ENCODE measurements around the gene INTS13. TPM values are rescaled to one million over a fixed set of nuclear protein-coding genes. Genes with fewer than 3 reads are reported as not detected.

Gene INTS13
- total and polyA plus RNA-seq, 2 of the 8 experiments (the other 6 are each of a cell fraction or from before 2014, with no cell fraction given): 20.5 to 58.2 TPM

- Histone ChIP-seq H2BK120ac (replicated peaks; ENCODE audit: low read depth, low read length) (no peak overlapping the region), H3K27me3 (replicated peaks in 1 of 4; ENCODE audit: control insufficient read depth in 3 of 4, extremely low read depth in 1 of 4, insufficient read depth in 3 of 4, low read length in 3 of 4) (no peaks in the 10 kb centered on the region), H3K4ac (replicated peaks; ENCODE audit: insufficient read length, low read depth, low read length) (no peak overlapping the region), H3K79me1 (ENCODE audit: low read depth, low read length) (no peaks in the 10 kb centered on the region), H4K8ac (ENCODE audit: extremely low read depth, insufficient read depth, low read length) (no peak overlapping the region), H3K9ac (replicated peaks in 1 of 4; ENCODE audit: extremely low read depth in 1 of 4, low read depth in 3 of 4, low read length in 3 of 4) (no peak overlapping the region), H4K20me1 (replicated peaks in 1 of 2; ENCODE audit: control insufficient read depth in 1 of 2, insufficient read depth in 2 of 2, low read length in 2 of 2) (no peaks in the 10 kb centered on the region), H2AK5ac (ENCODE audit: low read depth, low read length) (no peak overlapping the region), H3K79me2 (ENCODE audit: control insufficient read depth in 1 of 2, insufficient read depth in 2 of 2, low read length in 2 of 2) (no peaks in the 10 kb centered on the region), H4K91ac (replicated peaks; ENCODE audit: insufficient read length, low read length) (no peak overlapping the region), H3K23ac (ENCODE audit: insufficient read length) (no peak overlapping the region), H3K4me2 (ENCODE audit: insufficient read depth in 1 of 2, low read depth in 2 of 2, low read length in 2 of 2) (no peak overlapping the region), H4K5ac (ENCODE audit: insufficient read length, low read depth, low read length) (no peak overlapping the region), H3K14ac (ENCODE audit: insufficient read length) (no peak overlapping the region), H3K27ac (ENCODE audit: low read depth, low read length) (no peak overlapping the region), H3K4me1 (replicated peaks in 1 of 4; ENCODE audit: control insufficient read depth in 3 of 4, insufficient read depth in 4 of 4, low read length in 3 of 4) (no peaks in the 10 kb centered on the region), H2BK5ac (ENCODE audit: low read depth, low read length) (no peak overlapping the region), H2BK12ac (ENCODE audit: low read depth, low read length) (no peak overlapping the region), H3K56ac (replicated peaks; ENCODE audit: insufficient read length, low read depth, low read length) (no peak overlapping the region), H2BK20ac (ENCODE audit: low read length) (no peak overlapping the region), H3K4me3 (ENCODE audit: extremely low read depth in 1 of 4, insufficient read depth in 2 of 4, low read depth in 3 of 4, low read length in 4 of 4) (no peak overlapping the region), H3K23me2 (ENCODE audit: low read depth, low read length) (no peaks in the 10 kb centered on the region), H3K9me3 (ENCODE audit: insufficient read depth in 2 of 2, low read depth in 1 of 2, low read length in 1 of 2) (0 out of 4 replicates have a peak, but pooled peaks cover 0 to 3% of the 10 kb centered on the region in 2 experiments), H3K18ac (ENCODE audit: extremely low read depth, low read length) (no peak overlapping the region), H2BK15ac (ENCODE audit: low read length) (no peak overlapping the region), H3K36me3 (ENCODE audit: control insufficient read depth in 2 of 4, insufficient read depth in 4 of 4, low read length in 3 of 4) (no peaks in the 10 kb centered on the region), H2AFZ (ENCODE audit: low read length) (no peak overlapping the region)
- CTCF ChIA-PET (ENCODE audit: partially characterized antibody): interaction anchor here (3.9 to 7.0 kb wide), 2 partner anchors 14 to 48 kb away, joined by 15 to 96 read pairs; partner anchors contain the start of gene ITPR2
- no peak for DNase-seq (ENCODE audit: low read depth in 1 of 2, low spot score in 2 of 2)
- no peak for FAIRE-seq
- TF ChIP-seq ATF3 (IDR thresholded peaks at IDR 0.05; ENCODE audit: insufficient read depth, low read depth, low read length) (no peak), YY1 (IDR thresholded peaks at IDR 0.05; ENCODE audit: low read depth, low read length) (no peak), EP300 (IDR thresholded peaks at IDR 0.05; ENCODE audit: borderline replicate concordance in 1 of 2, low read depth in 2 of 2, low read length in 2 of 2) (no peak)
- POLR2A ChIA-PET (ENCODE audit: partially characterized antibody): no interaction called here
- 45% methylated on average over 2 of the region's 2 CpGs; no CpG with 5 or more reads in 1 of the 2 experiments for WGBS, 2 experiments (ENCODE audit: extremely low coverage in 1 of 2, insufficient coverage in 1 of 2, insufficient read length in 1 of 2, insufficient replicate concordance in 2 of 2, low coverage in 1 of 2, low lambda C conversion rate in 2 of 2, missing lambda C conversion rate in 1 of 2)
These were observed 57.2 kb downstream of the INTS13 start for GRCh38 chr12:26880625-26881024.
